HepG2 (cell line): Measurements from ENCODE around the gene PEMT. TPM values are rescaled to one million over a fixed set of nuclear protein-coding genes. Genes with fewer than 3 reads are reported as not detected.

Experiments
- CREBL2 ChIP-seq: sonication (generic); formaldehyde crosslinking; IDR thresholded peaks from 2 replicates; pipeline ENCODE4 v1.8.1; 2023; ENCODE audit warnings: missing genetic modification reagents, mild to moderate bottlenecking, borderline replicate concordance
- ETV6 ChIP-seq: sonication (generic); formaldehyde crosslinking; conservative IDR thresholded peaks from 2 replicates; pipeline ENCODE4 v1.4.0; 2020; ENCODE audit warnings: missing genetic modification reagents
- FOXJ3 ChIP-seq: sonication (generic); formaldehyde crosslinking; IDR thresholded peaks from 2 replicates; pipeline ENCODE4 v1.4.0; 2020; ENCODE audit warnings: missing genetic modification reagents, mild to moderate bottlenecking, borderline replicate concordance
- HMG20A ChIP-seq: IDR thresholded peaks from 2 replicates; pipeline ENCODE4 v1.6.1; 2016; ENCODE audit warnings: borderline replicate concordance
- HNF1A ChIP-seq, 2 experiments: sonication (generic) in 1 of 2; formaldehyde crosslinking in 1 of 2; IDR thresholded peaks; 2 replicates each; pipeline versions ENCODE4 v1.4.0 to v1.6.1; 2016 to 2020; ENCODE audit warnings: borderline replicate concordance in 1 of 2, low read depth in 1 of 2, mild to moderate bottlenecking in 1 of 2, missing genetic modification reagents in 1 of 2
- IRF2 ChIP-seq: IDR thresholded peaks from 2 replicates; pipeline ENCODE4 v1.6.1; 2018; ENCODE audit warnings: missing genetic modification reagents, missing compliant biosample characterization
- MAFG ChIP-seq: sonication (generic); formaldehyde crosslinking; IDR thresholded peaks from 2 replicates; pipeline ENCODE4 v1.5.1; 2020; ENCODE audit warnings: mild to moderate bottlenecking, missing genetic modification reagents
- MAFK ChIP-seq, 2 experiments: IDR thresholded peaks in 1 of 2; conservative IDR thresholded peaks in 1 of 2; 2 replicates each; pipeline ENCODE4 v1.6.1; 2011; ENCODE audit warnings: improper control_type of control experiment in 2 of 2, low read length in 2 of 2
- MATR3 ChIP-seq: sonication (generic); formaldehyde crosslinking; IDR thresholded peaks from 2 replicates; pipeline ENCODE4 v1.4.0; 2020; ENCODE audit warnings: missing genetic modification reagents
- RAD21 ChIP-seq: fragments of 450-650 bp; formaldehyde crosslinking; IDR thresholded peaks from 2 replicates; pipeline ENCODE4 v1.5.0; 2020; ENCODE audit warnings: mild to moderate bottlenecking
- REPIN1 ChIP-seq: sonication (generic); formaldehyde crosslinking; IDR thresholded peaks from 2 replicates; pipeline ENCODE4 v1.8.0; 2022; ENCODE audit warnings: missing genetic modification reagents, low read depth, mild to moderate bottlenecking, borderline replicate concordance
- SAFB2 ChIP-seq: sonication (generic); formaldehyde crosslinking; IDR thresholded peaks from 2 replicates; pipeline ENCODE4 v1.5.1; 2020; ENCODE audit warnings: missing genetic modification reagents, low read depth, mild to moderate bottlenecking, borderline replicate concordance
- SMYD3 ChIP-seq: sonication (generic); formaldehyde crosslinking; IDR thresholded peaks from 2 replicates; pipeline ENCODE4 v1.8.1; 2023; ENCODE audit warnings: mild to moderate bottlenecking, missing genetic modification reagents
- THRA ChIP-seq: sonication (generic); formaldehyde crosslinking; IDR thresholded peaks from 2 replicates; pipeline ENCODE4 v1.4.0; 2020; ENCODE audit warnings: missing genetic modification reagents, borderline replicate concordance
- ZBTB7A ChIP-seq: sonication (generic); formaldehyde crosslinking; IDR thresholded peaks from 2 replicates; pipeline ENCODE4 v1.8.0; 2022; ENCODE audit warnings: mild to moderate bottlenecking, missing genetic modification reagents
- ZNF234 ChIP-seq: sonication (generic); formaldehyde crosslinking; conservative IDR thresholded peaks from 2 replicates; pipeline ENCODE4 v1.5.1; 2020; ENCODE audit warnings: mild to moderate bottlenecking, missing genetic modification reagents
- ZNF550 ChIP-seq: sonication (generic); formaldehyde crosslinking; IDR thresholded peaks from 2 replicates; pipeline ENCODE4 v1.4.0; 2020; ENCODE audit warnings: mild to moderate bottlenecking, missing genetic modification reagents, borderline replicate concordance
- ZNF652 ChIP-seq: IDR thresholded peaks from 2 replicates; pipeline ENCODE4 v1.6.1; 2016; ENCODE audit warnings: low read depth, borderline replicate concordance
- ZNF678 ChIP-seq: sonication (generic); formaldehyde crosslinking; IDR thresholded peaks from 2 replicates; pipeline ENCODE4 v1.4.0; 2020; ENCODE audit warnings: mild to moderate bottlenecking, missing genetic modification reagents
- ZNF768 ChIP-seq: sonication (generic); formaldehyde crosslinking; IDR thresholded peaks from 2 replicates; pipeline ENCODE4 v1.4.0; 2020; ENCODE audit warnings: missing genetic modification reagents
- ZNF780A ChIP-seq: sonication (generic); formaldehyde crosslinking; IDR thresholded peaks from 2 replicates; pipeline ENCODE4 v1.8.0; 2022; ENCODE audit warnings: mild to moderate bottlenecking, missing genetic modification reagents, moderate library complexity
- polyA plus RNA-seq, 8 experiments: library from polyadenylated mRNA; depleted of rRNA in 3 of 8; stranded (reverse) in 7 of 8; unstranded in 1 of 8; fragments of >200 nt; fragmentation: Illumina TruSeq in 4 of 8; extraction: Trizol in 4 of 8; gene quantifications; 2 replicates each; pipeline versions ENCODE4 v1.2.1 to v1.2.3, GENCODE V29; 2011 to 2016; ENCODE audit warnings: low read depth in 4 of 8, missing spikeins in 1 of 8, mixed read lengths in 1 of 8; ENCODE audit not compliant: insufficient read depth in 1 of 8
- total RNA-seq, 5 experiments: library from RNA; depleted of rRNA; stranded (reverse); fragments of >200 nt; fragmentation: Illumina TruSeq; extraction: Trizol; gene quantifications; 2 replicates each; pipeline ENCODE4 v1.2.3, GENCODE V29; 2016; ENCODE audit warnings: low read depth in 1 of 5

The PEMT gene
- total and polyA plus RNA-seq, 2 of the 13 experiments (the other 11 are each of a cell fraction or from before 2014, with no cell fraction given) = 31.7 to 43.6 TPM

GRCh38 chr17:17572010-17572785 lies 19.3 kb downstream of the PEMT start (continued):
- TF ChIP-seq CREBL2 (no peak), HMG20A (CRISPR knock-in tag) (peak; percentile 19; the same call in 1 of the 2 replicates), SMYD3 (CRISPR knock-in tag) (no peak), ZNF678 (no peak), ZNF780A (CRISPR knock-in tag) (no peak), SAFB2 (no peak), ETV6 (CRISPR knock-in tag) (no peak), ZNF652 (no peak), MAFG (no peak), ZNF234 (CRISPR knock-in tag) (no peak), ZNF550 (CRISPR knock-in tag) (no peak), IRF2 (CRISPR knock-in tag) (peak; percentile 44; the same call in 1 of the 2 replicates), ZBTB7A (CRISPR knock-in tag) (peak; percentile 13; the same call in 1 of the 2 replicates), RAD21 (no peak; the same call in 1 of the 2 replicates), REPIN1 (CRISPR knock-in tag) (0 out of 2 replicates have a peak, but pooled peaks have one; percentile 30), MATR3 (no peak), FOXJ3 (CRISPR knock-in tag) (no peak), HNF1A (IDR thresholded peaks at IDR 0.05; ENCODE audit: low read depth) (no peak), HNF1A (CRISPR knock-in tag; IDR thresholded peaks at IDR 0.05; ENCODE audit: borderline replicate concordance) (0 out of 2 replicates have a peak, but pooled peaks have one; percentile 38), MAFK (conservative IDR thresholded peaks at IDR 0.05 in 1 of 2, IDR thresholded peaks at IDR 0.05 in 1 of 2; ENCODE audit: low read length in 2 of 2) (no peak), THRA (peak; percentile 48; the same call in 1 of the 2 replicates), ZNF768 (CRISPR knock-in tag) (no peak; the same call in 1 of the 2 replicates)
